Stimulated activated CD4-positive, alpha-beta T cell treated with anti-CD3 and anti-CD28 coated beads, Interleukin-4, amount 100 ng/mL, for 24 hours (primary cell): ENCODE results near the gene APPBP2.
A peak's percentile ranks its signal among the peaks of the same experiment; 100 is the strongest.
"Not testable (repeated sequence)": the region's sequence is repeated elsewhere in the genome, so short reads cannot be mapped to it uniquely, and the experiment has no call there.

Experiments
- DNase-seq: peaks from one replicate; pipeline ENCODE4 v3.0.0-alpha.2; 2020

The APPBP2 gene, protein sequence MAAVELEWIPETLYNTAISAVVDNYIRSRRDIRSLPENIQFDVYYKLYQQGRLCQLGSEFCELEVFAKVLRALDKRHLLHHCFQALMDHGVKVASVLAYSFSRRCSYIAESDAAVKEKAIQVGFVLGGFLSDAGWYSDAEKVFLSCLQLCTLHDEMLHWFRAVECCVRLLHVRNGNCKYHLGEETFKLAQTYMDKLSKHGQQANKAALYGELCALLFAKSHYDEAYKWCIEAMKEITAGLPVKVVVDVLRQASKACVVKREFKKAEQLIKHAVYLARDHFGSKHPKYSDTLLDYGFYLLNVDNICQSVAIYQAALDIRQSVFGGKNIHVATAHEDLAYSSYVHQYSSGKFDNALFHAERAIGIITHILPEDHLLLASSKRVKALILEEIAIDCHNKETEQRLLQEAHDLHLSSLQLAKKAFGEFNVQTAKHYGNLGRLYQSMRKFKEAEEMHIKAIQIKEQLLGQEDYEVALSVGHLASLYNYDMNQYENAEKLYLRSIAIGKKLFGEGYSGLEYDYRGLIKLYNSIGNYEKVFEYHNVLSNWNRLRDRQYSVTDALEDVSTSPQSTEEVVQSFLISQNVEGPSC

DNA sequence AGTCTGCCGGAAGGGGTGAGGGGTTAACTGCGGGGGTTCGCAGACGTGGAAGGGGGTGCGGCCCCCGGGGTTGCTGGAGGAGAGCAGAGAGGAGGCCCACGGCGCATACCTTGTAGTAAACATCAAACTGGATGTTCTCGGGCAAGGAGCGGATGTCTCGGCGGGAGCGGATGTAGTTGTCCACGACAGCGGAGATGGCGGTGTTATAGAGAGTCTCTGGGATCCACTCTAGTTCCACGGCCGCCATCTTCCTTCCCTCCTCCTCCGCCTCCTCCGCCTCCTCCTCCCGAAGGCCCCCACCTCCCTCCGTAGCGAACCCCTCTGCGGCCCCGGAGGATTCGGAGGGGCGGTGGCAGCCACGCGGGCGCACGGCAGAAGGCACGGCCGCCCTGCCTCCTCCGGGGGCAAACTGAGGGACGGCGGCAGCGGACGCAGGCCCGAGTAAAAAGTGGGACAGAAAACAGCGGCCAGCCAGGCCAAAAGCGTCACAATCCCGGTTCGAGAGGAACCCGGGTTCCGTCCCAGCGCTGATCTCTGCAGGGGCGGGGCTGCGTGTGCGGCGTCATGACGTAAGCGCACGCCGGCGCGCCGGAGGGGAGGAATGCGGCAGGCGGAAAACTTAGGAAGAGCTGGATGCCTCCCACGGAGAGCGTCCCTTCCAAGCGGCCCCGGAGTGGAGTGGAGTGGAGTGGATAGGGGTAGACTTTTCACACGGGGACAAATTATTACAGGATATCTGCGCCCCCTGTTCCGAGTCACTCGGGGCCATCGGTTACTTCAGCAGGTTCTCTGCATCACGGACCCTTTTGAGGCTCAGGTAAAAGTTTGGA is at the start of gene APPBP2:
TSS of gene APPBP2 (minus strand) at position 558 of the 830 bp plus-strand sequence. CDS start at position 247, 311 bp downstream.
- peak; percentile 74 for DNase-seq

DNA sequence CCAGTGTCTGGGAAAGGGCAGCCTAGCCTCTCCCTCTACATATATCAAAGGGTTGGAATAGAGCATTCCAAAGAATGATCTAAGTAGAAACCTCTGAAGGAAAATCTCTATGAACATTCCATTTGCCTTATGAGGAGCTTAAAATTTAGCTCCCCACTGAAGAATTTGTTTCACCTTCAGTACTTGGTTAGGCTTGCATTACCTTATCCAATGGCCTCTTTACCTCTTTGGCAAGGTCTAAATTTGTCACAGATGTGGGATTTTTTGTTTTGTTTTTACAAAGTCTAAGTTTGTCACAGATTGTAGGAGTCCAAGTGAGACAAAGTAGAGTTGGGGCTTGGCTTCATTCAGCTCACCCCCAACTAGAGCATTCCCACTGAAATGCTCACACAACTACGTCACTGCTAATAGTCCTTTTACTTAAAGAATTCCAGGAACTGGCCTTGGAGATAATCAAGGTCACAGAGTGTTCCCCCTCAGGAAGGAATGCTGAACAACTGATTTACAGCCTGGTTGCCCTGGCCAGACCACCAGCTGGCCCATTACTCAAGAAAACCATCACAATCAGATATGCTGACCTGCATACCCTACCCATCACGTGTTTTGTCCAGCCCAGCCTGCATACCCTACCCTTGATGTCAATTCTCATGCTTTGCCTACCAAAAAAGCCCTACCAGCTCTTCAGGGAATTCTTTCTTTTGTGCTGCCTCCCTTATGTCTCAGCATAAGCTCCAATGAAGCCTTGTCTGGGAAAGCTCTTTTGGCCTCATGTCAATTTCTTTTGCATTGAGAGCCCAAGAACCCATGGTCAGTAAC is 47.4 kb upstream of the APPBP2 start:
- no peak for DNase-seq

- DNase-seq = no peak
These were observed 39.2 kb upstream of the APPBP2 start for GRCh38 chr17:60565233-60565632.

- DNase-seq = no peak
These were observed 37.7 kb upstream of the APPBP2 start for GRCh38 chr17:60563743-60564142.

- DNase-seq = no peak
These were observed 36.4 kb upstream of the APPBP2 start for GRCh38 chr17:60562421-60562820.

DNA sequence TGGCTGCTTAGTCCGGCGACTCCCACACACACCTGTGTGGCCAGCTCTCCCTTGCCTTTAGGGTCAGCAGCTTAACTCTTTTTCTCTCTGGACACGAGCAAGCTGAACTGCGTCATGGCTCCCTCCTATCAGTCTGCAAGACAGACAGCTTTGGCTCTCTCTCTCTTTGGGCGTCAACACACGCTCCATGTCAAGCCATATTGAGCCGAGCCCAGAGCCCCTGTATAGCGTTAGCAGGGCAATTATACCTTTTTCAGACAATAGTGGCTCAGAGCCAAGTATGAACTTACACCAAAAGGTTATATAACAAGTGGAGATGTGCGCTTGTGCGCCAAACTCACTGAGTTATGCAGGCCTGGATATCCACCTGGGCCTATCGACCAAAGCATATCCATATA is 34.8 kb upstream of the APPBP2 start:
- no peak for DNase-seq

GRCh38 chr17:60559995-60560859 is 34.2 kb upstream of the APPBP2 start:
- no peak for DNase-seq

DNA sequence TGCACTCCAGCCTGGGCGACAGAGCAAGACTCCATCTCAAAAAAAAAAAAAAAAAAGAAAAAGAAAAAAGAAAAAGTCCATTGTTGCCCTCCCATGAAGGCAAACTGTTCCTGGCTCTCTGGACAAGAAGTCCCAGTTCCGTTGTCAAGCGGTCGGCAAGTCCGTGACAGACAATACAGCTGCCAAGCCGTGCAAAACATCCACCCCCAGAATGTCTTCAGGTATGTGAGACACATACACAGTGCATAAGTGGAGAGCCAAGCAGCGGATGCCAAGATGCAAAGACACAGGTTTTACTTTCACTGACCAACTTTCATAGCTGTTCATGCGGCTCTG is 33.6 kb upstream of the APPBP2 start:
- DNase-seq = no peak

DNA sequence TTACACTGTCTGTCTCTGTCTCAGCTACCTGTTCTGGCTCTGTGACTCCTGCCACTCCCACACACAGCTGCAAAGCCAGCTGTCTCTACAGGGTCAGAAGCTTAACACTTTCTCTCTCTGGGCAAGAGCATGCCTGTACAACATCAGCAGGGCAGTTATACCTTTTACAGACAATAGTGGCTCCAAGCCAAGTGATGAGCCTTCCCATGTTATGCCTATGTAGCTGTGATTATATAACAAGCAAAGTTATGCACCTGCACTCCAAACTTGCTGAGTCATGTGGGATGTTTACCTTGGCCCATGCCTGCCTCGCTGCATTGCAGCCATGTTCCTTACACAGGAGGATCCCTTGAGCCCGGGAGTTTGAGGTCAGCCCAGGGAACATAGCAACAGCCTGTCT is 31.8 kb upstream of the APPBP2 start:
- no peak for DNase-seq

DNA sequence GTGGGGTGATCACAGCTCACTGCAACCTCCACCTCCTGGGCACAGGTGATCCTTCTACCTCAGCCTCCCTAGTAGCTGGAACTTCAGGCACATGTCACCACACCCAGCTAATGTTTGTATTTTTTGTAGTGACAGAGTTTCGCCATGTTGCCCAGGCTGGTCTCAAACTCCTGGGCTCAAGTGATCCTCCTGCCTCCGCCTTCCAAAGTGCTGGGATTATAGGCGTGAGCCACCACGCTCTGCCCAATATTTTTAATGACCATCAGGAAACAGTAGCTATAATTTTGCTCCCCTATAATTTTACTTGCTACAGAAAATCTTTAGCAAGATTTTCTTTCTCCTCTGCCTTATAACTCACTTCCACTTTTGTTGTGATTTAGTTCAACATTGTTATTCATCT is 29.7 kb upstream of the APPBP2 start:
- DNase-seq = no peak

GRCh38 chr17:60554377-60554788 is 28.3 kb upstream of the APPBP2 start:
- no peak for DNase-seq

DNA sequence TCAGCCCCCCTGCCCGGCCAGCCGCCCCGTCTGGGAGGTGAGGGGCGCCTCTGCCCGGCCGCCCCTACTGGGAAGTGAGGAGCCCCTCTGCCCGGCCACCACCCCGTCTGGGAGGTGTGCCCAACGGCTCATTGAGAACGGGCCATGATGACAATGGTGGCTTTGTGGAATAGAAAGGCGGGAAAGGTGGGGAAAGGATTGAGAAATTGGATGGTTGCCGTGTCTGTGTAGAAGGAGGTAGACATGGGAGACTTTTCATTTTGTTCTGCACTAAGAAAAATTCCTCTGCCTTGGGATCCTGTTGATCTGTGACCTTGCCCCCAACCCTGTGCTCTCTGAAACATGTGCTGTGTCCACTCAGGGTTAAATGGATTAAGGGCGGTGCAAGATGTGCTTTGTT is 26.2 kb upstream of the APPBP2 start:
- DNase-seq = not testable (repeated sequence)

- DNase-seq = no peak
These were observed 22.9 kb upstream of the APPBP2 start for GRCh38 chr17:60548990-60549389.

DNA sequence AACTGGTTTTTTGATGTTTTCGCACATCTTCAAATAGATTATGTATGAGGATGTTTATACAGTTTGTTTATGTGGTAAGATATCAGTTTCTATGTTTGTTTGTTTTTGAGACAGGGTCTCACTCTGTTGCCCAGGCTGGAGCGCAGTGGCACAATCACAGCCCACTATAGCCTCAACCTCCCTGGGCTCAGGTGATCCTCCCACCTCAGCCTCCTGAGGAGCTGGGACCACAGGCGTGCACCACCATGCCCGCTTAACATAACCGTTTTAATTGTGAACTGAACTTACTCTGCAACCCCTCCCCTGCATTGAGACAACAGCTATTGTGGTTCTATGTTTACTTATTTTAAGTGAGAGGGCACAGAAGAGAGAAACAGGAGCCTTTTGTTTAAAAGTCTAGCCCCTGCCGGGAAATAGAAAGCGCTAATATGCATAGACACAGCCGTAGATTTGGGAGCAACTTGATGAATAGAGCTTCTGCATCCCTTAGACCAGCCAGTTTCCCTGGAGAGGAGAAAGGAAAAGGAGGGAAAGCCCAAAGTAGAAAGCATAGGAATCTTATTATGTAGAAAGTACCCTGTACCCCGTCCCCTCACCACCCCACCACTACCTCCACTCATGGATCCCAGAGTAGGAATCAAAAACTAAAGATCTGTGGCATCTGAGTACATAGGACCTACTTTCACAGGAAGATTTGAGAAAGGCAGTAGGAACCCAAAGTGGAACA is 19.6 kb upstream of the APPBP2 start:
- no peak for DNase-seq

DNA sequence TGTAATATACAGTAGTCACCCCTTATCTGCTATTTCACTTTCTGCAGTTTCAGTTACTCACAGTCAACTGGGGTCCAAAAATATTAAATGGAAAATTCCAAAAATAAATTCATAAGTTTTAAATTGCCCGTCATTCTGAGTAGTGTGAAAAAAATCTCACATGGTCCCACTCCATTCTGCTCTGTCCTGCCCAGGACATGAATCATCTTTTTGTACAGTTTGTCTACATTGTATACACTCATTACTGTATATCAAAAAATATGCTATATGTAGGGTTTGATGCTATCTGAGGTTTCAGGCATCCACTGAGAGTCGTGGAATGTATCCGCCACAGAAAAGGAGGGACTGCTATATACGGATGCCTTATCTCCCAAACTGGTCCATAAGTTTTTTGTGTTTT is 16.0 kb upstream of the APPBP2 start:
- DNase-seq = no peak

DNA sequence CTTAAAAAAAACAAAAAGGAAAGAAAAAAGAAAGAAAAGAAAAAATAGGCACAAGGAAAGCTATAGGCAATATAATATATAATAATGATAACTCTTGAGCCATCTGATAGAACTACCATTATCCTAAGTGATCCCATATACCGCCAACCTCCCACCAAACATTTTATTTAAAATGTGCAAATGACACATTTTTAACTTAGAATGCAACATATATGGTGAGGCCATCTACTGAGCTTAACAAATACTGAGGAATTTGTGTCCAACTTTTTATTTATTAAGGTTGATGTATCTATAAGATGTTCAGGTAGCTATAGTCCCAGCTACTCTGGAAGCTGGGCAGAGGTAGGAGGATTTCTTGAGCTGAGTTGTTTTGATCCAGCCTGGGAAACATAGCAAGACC is 14.4 kb upstream of the APPBP2 start:
- DNase-seq = no peak

DNA sequence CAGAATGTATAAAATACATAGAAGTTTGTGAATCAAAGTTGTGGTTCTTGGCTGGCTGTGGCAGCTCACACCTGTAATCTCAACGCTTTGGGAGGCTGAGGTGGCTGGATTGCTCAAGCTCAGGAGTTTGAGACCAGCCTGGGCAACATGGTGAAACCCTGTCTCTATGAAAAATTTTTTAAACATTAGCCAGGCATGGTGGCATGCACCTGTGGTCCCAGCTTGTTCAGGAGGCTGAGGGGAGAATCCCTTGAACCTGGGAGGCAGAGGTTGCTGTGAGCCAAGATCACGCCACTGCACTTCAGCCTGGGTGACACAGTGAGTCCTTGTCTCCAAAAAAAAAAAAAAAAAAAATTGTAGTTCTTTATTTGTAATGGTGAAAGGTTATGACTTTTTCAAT is 13.8 kb upstream of the APPBP2 start:
- no peak for DNase-seq

- no peak for DNase-seq
These were observed 12.7 kb upstream of the APPBP2 start for GRCh38 chr17:60538726-60539125.

DNA sequence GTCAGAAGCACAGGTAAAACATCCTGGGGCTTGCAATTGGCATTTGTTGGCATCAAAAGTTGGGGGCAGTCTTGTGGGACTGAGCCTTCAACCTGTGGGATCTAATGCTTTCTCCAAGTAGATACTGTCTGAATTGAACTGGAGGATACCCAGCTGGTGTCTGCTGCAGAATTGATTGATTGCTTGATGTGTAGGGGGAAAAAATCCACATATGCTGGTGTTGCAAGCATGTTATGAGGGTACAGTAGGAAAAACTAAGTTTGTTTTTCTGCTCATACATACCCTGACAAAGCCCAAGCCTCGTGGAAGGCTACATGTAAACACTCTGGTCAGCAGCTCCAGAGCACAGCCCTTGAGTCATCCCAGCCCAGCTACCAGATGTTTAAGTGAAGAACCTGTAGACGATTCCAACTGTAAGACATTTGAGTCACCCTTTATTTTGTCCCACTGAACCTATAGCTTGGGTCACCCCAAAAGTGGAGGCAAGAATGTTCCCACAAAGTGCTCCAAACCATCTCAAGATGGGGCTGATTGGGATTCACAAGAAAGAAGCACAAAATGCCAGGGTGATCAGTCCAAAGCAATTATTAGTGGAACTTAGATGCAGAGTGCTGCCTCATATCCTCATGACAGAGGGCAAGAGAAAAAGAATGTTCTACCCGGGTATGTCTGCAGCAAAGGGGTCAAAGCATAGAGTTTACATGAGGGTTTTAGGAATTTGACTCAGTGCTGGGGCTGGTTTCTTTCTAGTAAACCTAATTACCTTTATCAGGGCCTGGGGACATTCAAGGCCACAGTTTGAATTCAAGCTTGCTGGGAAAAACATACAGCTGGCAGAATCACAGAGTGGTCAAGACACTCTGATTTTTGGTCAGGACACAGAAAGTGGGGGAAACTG is 9.6 kb upstream of the APPBP2 start:
- DNase-seq = no peak

DNA sequence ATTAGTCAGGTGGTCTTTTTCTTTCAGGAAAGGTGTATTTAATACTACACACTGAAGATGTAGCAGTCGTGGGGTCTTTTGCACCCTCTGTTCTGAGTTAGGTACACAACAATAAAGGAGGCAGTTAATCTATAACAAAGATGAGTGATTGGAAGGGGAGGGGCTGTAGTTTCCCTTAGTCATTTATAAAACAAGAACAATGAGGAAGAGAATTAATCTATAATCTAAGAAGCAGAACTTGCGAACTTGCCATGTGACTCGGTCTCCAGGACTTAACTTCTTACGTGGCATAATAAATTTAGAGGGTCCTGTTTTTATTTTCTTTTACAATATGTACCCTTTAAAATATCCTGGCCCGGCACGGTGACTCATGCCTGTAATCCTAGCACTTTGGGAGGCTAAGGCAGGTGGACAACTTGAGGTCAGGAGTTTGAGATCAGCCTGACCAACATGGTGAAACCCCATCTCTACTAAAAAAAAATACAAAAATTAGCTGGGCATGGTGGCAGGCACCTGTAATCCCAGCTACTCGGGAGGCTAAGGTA is 8.6 kb upstream of the APPBP2 start:
- no peak for DNase-seq
